Measurements from ENCODE around the gene GDPD3. TPM values are rescaled to one million over a fixed set of nuclear protein-coding genes. Genes with fewer than 3 reads are reported as not detected.
A peak's percentile ranks its signal among the peaks of the same experiment; 100 is the strongest.

GDPD3 gene
- total and polyA plus RNA-seq, 2 of the 13 experiments (the other 11 are each of a cell fraction or from before 2014, with no cell fraction given): 18.7 to 20.6 TPM

GRCh38 chr16:30068750-30069610, 44.4 kb downstream of the GDPD3 start (continued):
- TF ChIP-seq DPF2 (CRISPR knock-in tag; IDR thresholded peaks at IDR 0.05; ENCODE audit: borderline replicate concordance, low read depth): no peak
- TF ChIP-seq MZF1 (CRISPR knock-in tag; IDR thresholded peaks at IDR 0.05; ENCODE audit: borderline replicate concordance): 0 out of 2 replicates have a peak, but pooled peaks have one; percentile 70
- no peak for TF ChIP-seq ZNF143 (CRISPR knock-in tag; IDR thresholded peaks at IDR 0.05)
- no peak for TF ChIP-seq FOXP1 (IDR thresholded peaks at IDR 0.05)
- TF ChIP-seq FOXP1 (CRISPR knock-in tag; IDR thresholded peaks at IDR 0.05): no peak
- TF ChIP-seq ATRX (CRISPR knock-in tag; IDR thresholded peaks at IDR 0.05; ENCODE audit: borderline replicate concordance): no peak
- TF ChIP-seq RBFOX2 (IDR thresholded peaks at IDR 0.05; ENCODE audit: low read depth, low read length): peak; percentile 71
- 0 out of 2 replicates have a peak, but pooled peaks have one; percentile 28 for TF ChIP-seq HNRNPL (IDR thresholded peaks at IDR 0.05; ENCODE audit: low read depth, low read length)
- TF ChIP-seq NR2F2 (IDR thresholded peaks at IDR 0.05; ENCODE audit: borderline replicate concordance, low read depth): no peak
- no peak for TF ChIP-seq TMF1 (CRISPR knock-in tag; IDR thresholded peaks at IDR 0.05; ENCODE audit: low read depth)
- TF ChIP-seq, protein P1, sequence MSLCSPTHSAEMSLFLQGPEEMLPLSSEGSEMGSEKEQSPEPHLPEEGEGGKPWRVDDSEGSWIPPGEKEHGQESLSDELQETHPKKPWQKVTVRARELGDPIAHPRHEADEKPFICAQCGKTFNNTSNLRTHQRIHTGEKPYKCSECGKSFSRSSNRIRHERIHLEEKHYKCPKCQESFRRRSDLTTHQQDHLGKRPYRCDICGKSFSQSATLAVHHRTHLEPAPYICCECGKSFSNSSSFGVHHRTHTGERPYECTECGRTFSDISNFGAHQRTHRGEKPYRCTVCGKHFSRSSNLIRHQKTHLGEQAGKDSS (CRISPR knock-in tag; IDR thresholded peaks at IDR 0.05; ENCODE audit: borderline replicate concordance, low read depth): 0 out of 2 replicates have a peak, but pooled peaks have one; percentile 1
- TF ChIP-seq ZNF749 (CRISPR knock-in tag; IDR thresholded peaks at IDR 0.05; ENCODE audit: borderline replicate concordance): no peak
- no peak for TF ChIP-seq MAFG (CRISPR knock-in tag; IDR thresholded peaks at IDR 0.05)

Measured in HepG2 (cell line).